ENCODE measurements around the gene HOXA10.

The HOXA10 gene

GRCh38 chr7:27123477-27124053 is 50.6 kb downstream of the HOXA10 start:
- no peak for DNase-seq (ENCODE audit: low spot score)

GRCh38 chr7:27123007-27123476 is 51.1 kb downstream of the HOXA10 start:
- no peak for TF ChIP-seq CTCF (IDR thresholded peaks at IDR 0.05; ENCODE audit: extremely low read depth, missing control alignments)
- DNase-seq (ENCODE audit: low spot score), result no peak

More at GRCh38 chr7:27123477-27124053, 50.6 kb downstream of the HOXA10 start:
- TF ChIP-seq CTCF (IDR thresholded peaks at IDR 0.05; ENCODE audit: extremely low read depth, missing control alignments), result no peak

- no peak for DNase-seq (ENCODE audit: low spot score)
- TF ChIP-seq CTCF (IDR thresholded peaks at IDR 0.05; ENCODE audit: extremely low read depth, missing control alignments), result no peak
These were observed 51.8 kb downstream of the HOXA10 start for GRCh38 chr7:27122077-27122910.

DNA sequence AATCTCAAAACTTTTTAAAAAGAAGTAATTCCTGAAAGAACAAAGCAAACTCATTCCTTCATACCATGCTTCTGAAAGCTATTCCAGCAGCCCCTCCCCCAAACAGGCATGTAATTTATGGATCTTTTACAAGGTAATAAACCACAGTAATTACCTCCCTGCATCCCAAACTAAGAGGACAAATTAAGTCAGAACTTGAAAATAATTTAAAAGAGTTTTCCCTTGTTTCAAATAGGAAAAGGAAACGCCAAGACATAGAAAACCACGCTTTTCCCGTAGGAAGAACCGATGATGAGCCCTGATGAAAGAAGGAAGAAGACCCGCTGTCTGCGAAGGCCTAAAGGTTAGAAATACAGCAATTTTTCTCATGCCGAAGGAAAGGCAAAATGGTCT is 52.4 kb downstream of the HOXA10 start:
- DNase-seq (ENCODE audit: low spot score), result no peak
- TF ChIP-seq CTCF (IDR thresholded peaks at IDR 0.05; ENCODE audit: extremely low read depth, missing control alignments), result no peak

Measured in GM20000 (cell line).